Measurements from ENCODE around the gene SDHAF3.
"Not testable (repeated sequence)": the region's sequence is repeated elsewhere in the genome, so short reads cannot be mapped to it uniquely, and the experiment has no call there.

SDHAF3 gene

GRCh38 chr7:97117372-97118188, at the start of gene SDHAF3:
TSS of gene SDHAF3 (plus strand) at chr7:97117698. CDS start at chr7:97117724, 26 bp downstream.
- peak; percentile 99 for DNase-seq (ENCODE audit: low read depth)

- not testable (repeated sequence) for DNase-seq (ENCODE audit: low read depth)
Observed at GRCh38 chr7:97072025-97072424, 45.5 kb upstream of the SDHAF3 start.

GRCh38 chr7:97075928-97076327, 41.6 kb upstream of the SDHAF3 start:
- no peak for DNase-seq (ENCODE audit: low read depth)

- no peak for DNase-seq (ENCODE audit: low read depth)
Observed at GRCh38 chr7:97078023-97078969, 39.2 kb upstream of the SDHAF3 start.

GRCh38 chr7:97079300-97079699, 38.2 kb upstream of the SDHAF3 start:
- no peak for DNase-seq (ENCODE audit: low read depth)

GRCh38 chr7:97081521-97082300, 35.8 kb upstream of the SDHAF3 start:
- DNase-seq (ENCODE audit: low read depth) = no peak

- no peak for DNase-seq (ENCODE audit: low read depth)
Observed at GRCh38 chr7:97088364-97088763, 29.1 kb upstream of the SDHAF3 start.

GRCh38 chr7:97089771-97090170, 27.7 kb upstream of the SDHAF3 start:
- no peak for DNase-seq (ENCODE audit: low read depth)

- DNase-seq (ENCODE audit: low read depth) = no peak
Observed at GRCh38 chr7:97090761-97091353, 26.6 kb upstream of the SDHAF3 start.

- DNase-seq (ENCODE audit: low read depth) = no peak
Observed at GRCh38 chr7:97094284-97094930, 23.1 kb upstream of the SDHAF3 start.

GRCh38 chr7:97096037-97096436, 21.5 kb upstream of the SDHAF3 start:
- DNase-seq (ENCODE audit: low read depth) = no peak

GRCh38 chr7:97096661-97097060, 20.8 kb upstream of the SDHAF3 start:
- no peak for DNase-seq (ENCODE audit: low read depth)

GRCh38 chr7:97104719-97105238, 12.7 kb upstream of the SDHAF3 start:
- peak; percentile 60 for DNase-seq (ENCODE audit: low read depth)

GRCh38 chr7:97107192-97107800, 10.2 kb upstream of the SDHAF3 start:
- DNase-seq (ENCODE audit: low read depth) = no peak

GRCh38 chr7:97116308-97116707, 1.2 kb upstream of the SDHAF3 start:
- no peak for DNase-seq (ENCODE audit: low read depth)

- DNase-seq (ENCODE audit: low read depth) = no peak
Observed at GRCh38 chr7:97117035-97117371, 495 bp upstream of the SDHAF3 start.

- no peak for DNase-seq (ENCODE audit: low read depth)
Observed at GRCh38 chr7:97118306-97118917, 914 bp downstream of the SDHAF3 start.

- DNase-seq (ENCODE audit: low read depth) = no peak
Observed at GRCh38 chr7:97119747-97120146, 2.2 kb downstream of the SDHAF3 start.

GRCh38 chr7:97120713-97121457, 3.4 kb downstream of the SDHAF3 start:
- DNase-seq (ENCODE audit: low read depth) = no peak

Data from fibroblast of gingiva (primary cell).